K562 (cell line): Measurements from ENCODE around the gene PRAMEF12. TPM values are rescaled to one million over a fixed set of nuclear protein-coding genes. Genes with fewer than 3 reads are reported as not detected.

Experiments used
- CEBPB ChIP-seq: fragments of 450-650 bp; IDR thresholded peaks from 2 replicates; pipeline ENCODE4 v1.6.1; 2016; ENCODE audit warnings: missing genetic modification characterization, missing compliant biosample characterization
- DPF2 ChIP-seq: fragments of 450-650 bp; IDR thresholded peaks from 2 replicates; pipeline ENCODE4 v1.6.1; 2016
- HDAC3 ChIP-seq: fragments of 450-650 bp; IDR thresholded peaks from 2 replicates; pipeline ENCODE4 v1.6.1; 2018; ENCODE audit warnings: borderline replicate concordance, mild to moderate bottlenecking, moderate library complexity; ENCODE audit not compliant: partially characterized antibody
- HNRNPLL ChIP-seq: fragments of 200-400 bp; formaldehyde crosslinking; IDR thresholded peaks from 2 replicates; pipeline ENCODE4 v1.6.1; 2017; ENCODE audit warnings: low read length, low read depth, mild to moderate bottlenecking; ENCODE audit not compliant: poor library complexity, severe bottlenecking
- JUNB ChIP-seq: fragments of 450-650 bp; formaldehyde crosslinking; conservative IDR thresholded peaks from 2 replicates; pipeline ENCODE4 v1.4.0; 2020; ENCODE audit warnings: mild to moderate bottlenecking
- L3MBTL2 ChIP-seq: fragments of 450-650 bp; IDR thresholded peaks from 2 replicates; pipeline ENCODE4 v1.6.1; 2016; ENCODE audit warnings: mild to moderate bottlenecking, moderate library complexity
- MEIS2 ChIP-seq: fragments of 450-650 bp; IDR thresholded peaks from 2 replicates; pipeline ENCODE4 v1.6.1; 2014; ENCODE audit warnings: mild to moderate bottlenecking; ENCODE audit not compliant: partially characterized antibody
- NFRKB ChIP-seq: fragments of 450-650 bp; IDR thresholded peaks from 2 replicates; pipeline ENCODE4 v1.6.1; 2016; ENCODE audit warnings: low read depth
- PML ChIP-seq: IDR thresholded peaks from 2 replicates; pipeline ENCODE4 v1.6.1; 2012; ENCODE audit warnings: low read length, inconsistent platforms
- POLR2AphosphoS2 ChIP-seq: IDR thresholded peaks from 2 replicates; pipeline ENCODE4 v1.6.1; 2012; ENCODE audit warnings: low read length, improper control_type of control experiment
- RCOR1 ChIP-seq, 2 experiments: IDR thresholded peaks; 2 replicates each; pipeline ENCODE4 v1.6.1; 2012; ENCODE audit warnings: low read depth in 2 of 2, low read length in 2 of 2, borderline replicate concordance in 1 of 2, improper control_type of control experiment in 1 of 2
- SOX6 ChIP-seq: fragments of 450-650 bp; IDR thresholded peaks from 2 replicates; pipeline ENCODE4 v1.6.1; 2014; ENCODE audit warnings: mild to moderate bottlenecking
- SPI1 ChIP-seq: IDR thresholded peaks from 2 replicates; pipeline ENCODE4 v1.6.1; 2011; ENCODE audit warnings: low read depth, low read length, control low read depth, borderline replicate concordance
- TCF3 ChIP-seq: sonication (generic); formaldehyde crosslinking; IDR thresholded peaks from 2 replicates; pipeline ENCODE4 v1.4.0; 2020; ENCODE audit warnings: mild to moderate bottlenecking, missing genetic modification reagents
- TEAD4 ChIP-seq, 2 experiments: sonication (generic) in 1 of 2; formaldehyde crosslinking in 1 of 2; IDR thresholded peaks; 2 replicates each; pipeline versions ENCODE4 v1.6.1 to v1.8.0; 2012 to 2022; ENCODE audit warnings: borderline replicate concordance in 1 of 2, inconsistent platforms in 1 of 2, low read length in 1 of 2, mild to moderate bottlenecking in 1 of 2, missing genetic modification reagents in 1 of 2
- ZNF197 ChIP-seq: fragments of 200-800 bp; sonication (Bioruptor generic); IDR thresholded peaks from 2 replicates; pipeline ENCODE4 v1.6.1; 2016; ENCODE audit warnings: low read depth, missing genetic modification characterization, missing compliant biosample characterization
- ZNF239 ChIP-seq: fragments of 250-450 bp; sonication (Bioruptor Pico); IDR thresholded peaks from 2 replicates; pipeline ENCODE4 v1.4.0; 2020; ENCODE audit warnings: mild to moderate bottlenecking
- ZNF444 ChIP-seq: fragments of 250-450 bp; sonication (Bioruptor Pico); IDR thresholded peaks from 2 replicates; pipeline ENCODE4 v1.4.0; 2020; ENCODE audit warnings: mild to moderate bottlenecking, moderate library complexity
- polyA plus RNA-seq, 8 experiments: library from polyadenylated mRNA; depleted of rRNA in 4 of 8; stranded (reverse) in 5 of 8; unstranded in 3 of 8; fragments of >200 nt; fragmentation: Nextera tagmentation in 2 of 8; fragmentation: Illumina TruSeq in 1 of 8; extraction: Ambion mirVana in 2 of 8; extraction: Trizol in 1 of 8; gene quantifications; 2 replicates each; pipeline versions ENCODE4 v1.2.1 to v1.2.3, GENCODE V29; 2011 to 2014; ENCODE audit warnings: inconsistent platforms in 1 of 8, missing spikeins in 1 of 8
- total RNA-seq, 7 experiments: library from RNA; depleted of rRNA in 6 of 7; stranded (reverse); fragments of >200 nt in 6 of 7; fragmentation: Illumina TruSeq in 2 of 7; extraction: Trizol in 2 of 7; gene quantifications; 2 replicates each; pipeline versions ENCODE4 v1.2.1 to v1.2.3, GENCODE V29; 2011 to 2021; ENCODE audit warnings: low replicate concordance in 1 of 7
- TF ChIP-seq, protein P1 (sequence below): fragments of 450-650 bp; IDR thresholded peaks from 2 replicates; pipeline ENCODE4 v1.6.1; 2016; ENCODE audit warnings: missing biosample characterization, missing genetic modification characterization
- TF ChIP-seq, protein P2 (sequence below): fragments of 250-450 bp; sonication (Bioruptor Pico); IDR thresholded peaks from 2 replicates; pipeline ENCODE4 v1.4.0; 2020; ENCODE audit warnings: mild to moderate bottlenecking, moderate library complexity
- TF ChIP-seq, protein P3 (sequence below): fragments of 150-350 bp; conservative IDR thresholded peaks from 2 replicates; pipeline ENCODE4 v1.6.1; 2014; ENCODE audit warnings: low read length

PRAMEF12 gene
- total and polyA plus RNA-seq, 9 of the 15 experiments (the other 6 are each of a cell fraction or from before 2014, with no cell fraction given): not detected

DNA sequence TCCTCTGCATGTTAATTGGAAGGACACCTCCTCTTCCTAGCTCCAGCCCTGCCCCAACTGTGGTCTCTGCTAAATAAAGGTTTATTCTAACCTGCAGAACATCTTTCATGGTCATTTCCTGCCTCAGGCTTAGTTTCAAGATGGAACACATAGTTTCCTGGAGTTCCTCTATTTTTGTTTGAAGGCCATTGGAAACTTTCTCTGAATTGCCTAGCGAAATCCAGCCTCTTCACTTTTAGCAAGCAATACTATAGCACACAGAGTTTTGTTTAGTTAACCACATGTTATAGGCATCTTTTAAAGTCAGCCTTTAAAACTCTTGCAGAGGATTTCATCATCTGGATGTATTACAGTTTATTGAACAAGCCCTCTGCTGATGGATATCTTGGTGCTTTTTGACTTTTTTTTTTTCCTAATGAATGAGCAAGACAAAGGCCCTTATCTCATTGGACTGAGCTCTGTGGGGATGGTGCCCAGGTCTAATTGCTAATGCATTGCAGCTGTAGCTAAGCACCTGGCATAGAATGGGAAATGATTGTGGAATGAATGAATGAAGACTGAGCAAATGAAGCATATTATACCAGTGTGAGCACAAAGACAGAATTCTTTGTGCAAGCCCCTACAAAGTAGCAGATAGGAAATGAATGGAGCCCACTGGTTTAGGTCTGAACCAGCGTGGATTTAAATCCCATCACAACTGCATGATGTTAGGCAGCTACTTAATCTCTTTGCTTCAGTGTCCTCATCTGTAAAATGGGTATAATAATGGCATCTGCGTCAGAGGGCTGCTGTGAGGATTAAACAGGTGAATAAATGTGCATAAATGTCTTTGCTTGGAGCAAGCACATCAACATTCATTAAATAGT, 28.2 kb upstream of the PRAMEF12 start (continued):
- TF ChIP-seq, protein P1, sequence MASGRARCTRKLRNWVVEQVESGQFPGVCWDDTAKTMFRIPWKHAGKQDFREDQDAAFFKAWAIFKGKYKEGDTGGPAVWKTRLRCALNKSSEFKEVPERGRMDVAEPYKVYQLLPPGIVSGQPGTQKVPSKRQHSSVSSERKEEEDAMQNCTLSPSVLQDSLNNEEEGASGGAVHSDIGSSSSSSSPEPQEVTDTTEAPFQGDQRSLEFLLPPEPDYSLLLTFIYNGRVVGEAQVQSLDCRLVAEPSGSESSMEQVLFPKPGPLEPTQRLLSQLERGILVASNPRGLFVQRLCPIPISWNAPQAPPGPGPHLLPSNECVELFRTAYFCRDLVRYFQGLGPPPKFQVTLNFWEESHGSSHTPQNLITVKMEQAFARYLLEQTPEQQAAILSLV (tag): peak; percentile 72
- TF ChIP-seq SOX6 (peak; percentile 98), ZNF239 (CRISPR knock-in tag) (peak; percentile 53; the same call in 1 of the 2 replicates), SPI1 (peak; percentile 62; the same call in 1 of the 2 replicates), TEAD4 (IDR thresholded peaks at IDR 0.05; ENCODE audit: low read length) (peak; percentile 8; the same call in 1 of the 2 replicates), TEAD4 (CRISPR knock-in tag; IDR thresholded peaks at IDR 0.05; ENCODE audit: borderline replicate concordance) (no peak), RCOR1 (IDR thresholded peaks at IDR 0.05; ENCODE audit: borderline replicate concordance in 1 of 2, low read depth in 2 of 2, low read length in 2 of 2) (no peak; a peak in 1 of 4 replicates), ZNF444 (CRISPR knock-in tag) (no peak), DPF2 (0 out of 2 replicates have a peak, but pooled peaks have one; percentile 29), ZNF197 (CRISPR knock-in tag) (0 out of 2 replicates have a peak, but pooled peaks have one; percentile 43), NFRKB (peak; percentile 41; the same call in 1 of the 2 replicates), JUNB (no peak), PML (peak; percentile 32; the same call in 1 of the 2 replicates), CEBPB (tag) (peak; percentile 70), L3MBTL2 (peak; percentile 80), HDAC3 (peak; percentile 59), TCF3 (CRISPR knock-in tag) (0 out of 2 replicates have a peak, but pooled peaks have one; percentile 21), POLR2AphosphoS2 (no peak), MEIS2 (peak; percentile 49), HNRNPLL (no peak)
- TF ChIP-seq, protein P2, sequence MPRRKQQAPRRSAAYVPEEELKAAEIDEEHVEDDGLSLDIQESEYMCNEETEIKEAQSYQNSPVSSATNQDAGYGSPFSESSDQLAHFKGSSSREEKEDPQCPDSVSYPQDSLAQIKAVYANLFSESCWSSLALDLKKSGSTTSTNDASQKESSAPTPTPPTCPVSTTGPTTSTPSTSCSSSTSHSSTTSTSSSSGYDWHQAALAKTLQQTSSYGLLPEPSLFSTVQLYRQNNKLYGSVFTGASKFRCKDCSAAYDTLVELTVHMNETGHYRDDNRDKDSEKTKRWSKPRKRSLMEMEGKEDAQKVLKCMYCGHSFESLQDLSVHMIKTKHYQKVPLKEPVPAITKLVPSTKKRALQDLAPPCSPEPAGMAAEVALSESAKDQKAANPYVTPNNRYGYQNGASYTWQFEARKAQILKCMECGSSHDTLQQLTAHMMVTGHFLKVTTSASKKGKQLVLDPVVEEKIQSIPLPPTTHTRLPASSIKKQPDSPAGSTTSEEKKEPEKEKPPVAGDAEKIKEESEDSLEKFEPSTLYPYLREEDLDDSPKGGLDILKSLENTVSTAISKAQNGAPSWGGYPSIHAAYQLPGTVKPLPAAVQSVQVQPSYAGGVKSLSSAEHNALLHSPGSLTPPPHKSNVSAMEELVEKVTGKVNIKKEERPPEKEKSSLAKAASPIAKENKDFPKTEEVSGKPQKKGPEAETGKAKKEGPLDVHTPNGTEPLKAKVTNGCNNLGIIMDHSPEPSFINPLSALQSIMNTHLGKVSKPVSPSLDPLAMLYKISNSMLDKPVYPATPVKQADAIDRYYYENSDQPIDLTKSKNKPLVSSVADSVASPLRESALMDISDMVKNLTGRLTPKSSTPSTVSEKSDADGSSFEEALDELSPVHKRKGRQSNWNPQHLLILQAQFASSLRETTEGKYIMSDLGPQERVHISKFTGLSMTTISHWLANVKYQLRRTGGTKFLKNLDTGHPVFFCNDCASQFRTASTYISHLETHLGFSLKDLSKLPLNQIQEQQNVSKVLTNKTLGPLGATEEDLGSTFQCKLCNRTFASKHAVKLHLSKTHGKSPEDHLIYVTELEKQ (CRISPR knock-in tag): no peak
- TF ChIP-seq, protein P3, sequence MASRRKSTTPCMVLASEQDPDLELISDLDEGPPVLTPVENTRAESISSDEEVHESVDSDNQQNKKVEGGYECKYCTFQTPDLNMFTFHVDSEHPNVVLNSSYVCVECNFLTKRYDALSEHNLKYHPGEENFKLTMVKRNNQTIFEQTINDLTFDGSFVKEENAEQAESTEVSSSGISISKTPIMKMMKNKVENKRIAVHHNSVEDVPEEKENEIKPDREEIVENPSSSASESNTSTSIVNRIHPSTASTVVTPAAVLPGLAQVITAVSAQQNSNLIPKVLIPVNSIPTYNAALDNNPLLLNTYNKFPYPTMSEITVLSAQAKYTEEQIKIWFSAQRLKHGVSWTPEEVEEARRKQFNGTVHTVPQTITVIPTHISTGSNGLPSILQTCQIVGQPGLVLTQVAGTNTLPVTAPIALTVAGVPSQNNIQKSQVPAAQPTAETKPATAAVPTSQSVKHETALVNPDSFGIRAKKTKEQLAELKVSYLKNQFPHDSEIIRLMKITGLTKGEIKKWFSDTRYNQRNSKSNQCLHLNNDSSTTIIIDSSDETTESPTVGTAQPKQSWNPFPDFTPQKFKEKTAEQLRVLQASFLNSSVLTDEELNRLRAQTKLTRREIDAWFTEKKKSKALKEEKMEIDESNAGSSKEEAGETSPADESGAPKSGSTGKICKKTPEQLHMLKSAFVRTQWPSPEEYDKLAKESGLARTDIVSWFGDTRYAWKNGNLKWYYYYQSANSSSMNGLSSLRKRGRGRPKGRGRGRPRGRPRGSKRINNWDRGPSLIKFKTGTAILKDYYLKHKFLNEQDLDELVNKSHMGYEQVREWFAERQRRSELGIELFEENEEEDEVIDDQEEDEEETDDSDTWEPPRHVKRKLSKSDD: no peak
